Activated CD4-positive, alpha-beta T cell treated with anti-CD3 and anti-CD28 coated beads, Interleukin-2, amount 10 ng/mL, durations not matched to agents 24 days and 14 days (primary cell): ENCODE results near the gene MRPL36. TPM values are rescaled to one million over a fixed set of nuclear protein-coding genes. Genes with fewer than 3 reads are reported as not detected.

ENCODE experiments used
- DNase-seq: peaks from one replicate; pipeline ENCODE4 v3.0.0; 2022
- H3K27ac Mint-ChIP-seq: one replicate; pipeline ENCODE4 v1.8.0; 2022; ENCODE audit warnings: mild to moderate bottlenecking, mixed read lengths
- H3K27me3 Mint-ChIP-seq: one replicate; pipeline ENCODE4 v1.8.0; 2022; ENCODE audit warnings: mixed read lengths
- H3K36me3 Mint-ChIP-seq: one replicate; pipeline ENCODE4 v1.8.0; 2022; ENCODE audit warnings: low read depth, mild to moderate bottlenecking, mixed read lengths
- H3K4me1 Mint-ChIP-seq: one replicate; pipeline ENCODE4 v1.8.0; 2021; ENCODE audit warnings: mixed read lengths
- H3K4me3 Mint-ChIP-seq: one replicate; pipeline ENCODE4 v1.8.0; 2022; ENCODE audit warnings: mild to moderate bottlenecking, moderate library complexity, mixed read lengths
- H3K9me3 Mint-ChIP-seq: one replicate; pipeline ENCODE4 v1.8.0; 2021; ENCODE audit warnings: mixed read lengths
- intact Hi-C: fragments of 100-400 bp; cut with micrococcal nuclease; formaldehyde crosslinking; loops from one replicate; pipeline ENCODE4 v1.15.1; 2023
- total RNA-seq: library from RNA; stranded (reverse); gene quantifications from 2 replicates; pipeline ENCODE4 v1.2.3, GENCODE V29; 2022

MRPL36 gene
- total RNA-seq, 1 donor from 2014 or later: 107 TPM

DNA sequence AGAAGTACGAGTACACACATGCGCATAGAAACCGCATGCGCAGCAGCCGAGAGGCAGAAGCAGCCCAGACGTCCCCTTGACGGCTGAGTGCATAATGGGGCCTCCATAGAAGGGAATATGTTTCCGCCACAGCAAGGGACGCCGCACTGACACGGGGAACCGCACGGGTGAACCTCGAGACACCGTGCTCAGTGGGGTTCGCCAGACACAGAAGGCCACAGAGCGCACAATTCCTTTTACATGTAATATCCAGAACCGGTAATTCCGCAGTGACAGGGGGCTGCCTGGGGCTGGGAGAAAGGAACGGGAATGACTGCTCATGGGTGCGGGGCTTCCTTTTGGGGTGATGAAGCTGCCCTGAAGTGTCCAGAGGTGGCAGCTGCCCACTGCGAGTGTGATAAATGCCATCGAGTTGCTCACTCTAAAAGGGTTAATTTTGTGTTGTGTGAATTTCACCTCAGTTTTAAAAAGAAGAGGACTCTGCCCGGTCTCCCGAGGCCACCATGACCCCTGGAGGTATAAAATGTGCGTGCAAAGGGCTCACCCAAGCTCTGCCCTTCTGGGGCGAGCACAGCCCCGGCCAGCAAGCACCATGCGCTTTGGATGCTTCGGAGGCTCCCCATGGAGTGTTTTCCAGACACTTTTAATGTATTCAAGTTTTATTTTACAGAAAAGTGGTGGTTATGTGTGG is 29.7 kb downstream of the MRPL36 start:
- H3K4me1 Mint-ChIP-seq: peaks cover 4% of the 10 kb centered on the region
- no peaks in the 10 kb centered on the region for H3K9me3 Mint-ChIP-seq
- no peak overlapping the region for H3K27ac Mint-ChIP-seq
- intact Hi-C loops: loop anchor here (10.0 kb wide), 1 partner anchor 95 kb away; no protein-coding TSS in a partner anchor
- H3K36me3 Mint-ChIP-seq: no peaks in the 10 kb centered on the region
- H3K4me3 Mint-ChIP-seq: no peak overlapping the region
- H3K27me3 Mint-ChIP-seq: peaks cover 12% of the 10 kb centered on the region
- DNase-seq: no peak

DNA sequence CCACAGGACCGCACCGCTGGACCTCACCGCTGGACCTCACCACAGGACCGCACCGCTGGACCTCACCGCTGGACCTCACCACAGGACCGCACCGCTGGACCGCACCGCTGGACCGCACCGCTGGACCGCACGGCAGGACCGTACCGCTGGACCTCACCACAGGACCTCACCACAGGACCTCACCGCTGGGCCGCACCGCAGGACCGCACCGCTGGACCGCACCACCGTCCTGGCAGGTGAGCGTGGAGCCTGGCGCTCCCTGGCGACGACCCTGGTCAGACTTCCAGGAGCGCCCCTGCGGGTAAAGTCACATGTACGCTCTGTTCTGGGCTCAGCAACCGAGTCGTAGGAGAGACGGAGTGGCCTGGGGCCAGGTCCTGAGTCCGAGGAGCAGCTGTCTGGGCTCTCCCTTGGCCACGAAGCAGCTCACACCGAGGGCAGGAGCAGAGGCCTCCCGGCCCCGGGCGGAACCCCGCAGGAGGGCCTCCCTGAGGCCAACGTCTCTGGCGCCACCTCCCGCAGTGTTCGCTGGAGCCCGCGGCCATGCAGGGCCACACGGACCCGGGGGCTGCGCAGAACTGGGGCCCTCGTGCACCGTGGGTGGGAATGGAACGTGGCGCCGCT is 30.5 kb downstream of the MRPL36 start:
- Mint-ChIP-seq H3K4me1 (peaks cover 4% of the 10 kb centered on the region), H3K36me3 (no peaks in the 10 kb centered on the region), H3K4me3 (no peak overlapping the region), H3K27ac (no peak overlapping the region), H3K27me3 (peaks cover 12% of the 10 kb centered on the region), H3K9me3 (no peaks in the 10 kb centered on the region)
- DNase-seq: no peak
- intact Hi-C loops: loop anchor here (10.0 kb wide), 1 partner anchor 96 kb away; no protein-coding TSS in a partner anchor

DNA sequence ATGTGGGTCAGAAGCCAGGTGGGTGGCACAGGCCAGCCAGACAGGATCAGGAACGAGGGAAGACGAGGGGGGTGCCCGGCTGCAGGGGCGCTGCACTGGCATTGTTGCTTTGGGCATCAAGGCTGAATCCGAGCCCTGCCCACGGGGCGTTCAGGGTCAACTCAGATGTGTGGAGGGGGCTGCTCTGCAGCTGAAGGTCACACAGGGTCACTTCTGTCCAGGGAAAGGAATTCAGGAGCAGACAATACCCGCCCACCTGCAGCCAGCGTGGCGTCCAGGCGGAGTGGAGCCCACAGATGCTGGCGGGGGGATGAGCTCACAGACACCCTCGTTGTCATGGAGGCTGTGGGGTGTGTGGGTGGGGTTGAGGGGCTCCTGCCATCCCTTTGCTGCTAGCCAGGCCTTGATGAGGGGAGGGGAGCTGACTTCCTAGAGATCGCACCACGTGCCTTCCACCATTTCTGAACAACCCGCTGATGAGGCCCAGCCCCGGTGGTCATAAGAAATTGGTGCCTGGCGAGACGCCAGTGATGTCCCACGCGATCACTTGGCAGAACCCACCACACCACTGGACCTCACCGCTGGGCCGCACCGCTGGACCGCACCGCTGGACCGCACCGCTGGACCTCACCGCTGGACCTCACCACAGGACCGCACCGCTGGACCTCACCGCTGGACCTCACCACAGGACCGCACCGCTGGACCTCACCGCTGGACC is 31.2 kb downstream of the MRPL36 start:
- Mint-ChIP-seq H3K4me3 (no peak overlapping the region), H3K36me3 (no peaks in the 10 kb centered on the region), H3K9me3 (no peaks in the 10 kb centered on the region), H3K27me3 (peaks cover 12% of the 10 kb centered on the region), H3K27ac (no peak overlapping the region), H3K4me1 (peaks cover 4% of the 10 kb centered on the region)
- no peak for DNase-seq
- intact Hi-C loops: loop anchor here (10.0 kb wide), 1 partner anchor 96 kb away; no protein-coding TSS in a partner anchor

DNA sequence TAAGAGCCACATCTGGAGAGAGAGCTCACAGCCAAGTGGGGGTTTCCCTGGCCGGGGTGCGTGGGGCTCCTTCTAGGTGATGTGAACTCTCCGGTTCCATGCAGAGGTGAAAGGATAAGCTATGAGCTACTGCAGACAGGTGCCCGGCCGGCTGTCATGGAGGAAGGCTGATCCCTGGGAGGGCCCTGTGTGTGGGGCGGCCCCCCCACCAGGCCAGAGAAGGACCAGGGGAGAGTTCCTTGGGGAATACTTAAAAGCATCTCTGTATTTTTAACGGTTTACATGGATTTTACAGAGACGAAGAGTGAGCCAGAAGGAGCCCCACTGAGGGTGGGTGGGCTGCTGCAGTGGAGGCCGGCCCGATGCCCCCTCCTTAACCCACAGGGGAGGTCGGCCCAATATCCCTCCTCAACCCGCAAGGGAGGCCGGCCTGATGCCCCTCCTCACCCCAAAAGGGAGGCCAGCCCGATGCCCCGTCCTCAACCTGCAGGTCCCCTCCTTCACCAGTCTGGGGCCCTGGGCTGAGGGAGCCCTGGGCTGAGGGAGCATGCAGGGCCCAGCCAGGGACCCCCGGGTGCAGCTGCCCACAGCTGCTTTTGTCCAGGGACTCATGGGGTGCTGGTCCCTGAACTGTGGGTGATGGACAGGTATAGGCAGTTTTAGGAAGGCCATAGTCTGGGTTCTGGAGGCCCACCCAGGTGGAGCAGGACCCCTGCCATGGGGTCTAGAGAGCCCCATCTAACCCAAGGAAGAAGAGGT is 31.9 kb downstream of the MRPL36 start:
- DNase-seq: no peak
- intact Hi-C loops: loop anchor here (10.0 kb wide), 1 partner anchor 97 kb away; no protein-coding TSS in a partner anchor
- H3K36me3 Mint-ChIP-seq: no peaks in the 10 kb centered on the region
- H3K4me3 Mint-ChIP-seq: no peak overlapping the region
- H3K27me3 Mint-ChIP-seq: peaks cover 10% of the 10 kb centered on the region
- H3K27ac Mint-ChIP-seq: no peak overlapping the region
- no peaks in the 10 kb centered on the region for H3K9me3 Mint-ChIP-seq
- H3K4me1 Mint-ChIP-seq: peaks cover 3% of the 10 kb centered on the region

DNA sequence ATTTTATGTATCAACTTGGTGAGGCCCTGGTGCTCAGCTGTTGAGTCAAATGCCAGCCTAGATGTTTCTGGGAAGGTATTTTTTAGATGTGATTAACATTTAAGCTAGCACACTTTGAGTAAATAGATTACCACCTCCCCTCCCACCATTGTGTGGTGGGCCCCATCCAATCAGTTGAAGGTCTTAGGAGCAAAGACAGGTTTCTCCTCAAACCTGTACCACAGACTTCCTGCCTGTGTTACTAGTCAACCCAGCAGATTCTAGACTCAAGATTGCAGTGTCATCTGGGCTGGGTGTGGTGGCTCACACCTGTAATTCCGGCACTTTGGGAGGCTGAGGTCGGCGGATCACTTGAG is 33.8 kb downstream of the MRPL36 start:
- H3K27ac Mint-ChIP-seq: no peak overlapping the region
- no peaks in the 10 kb centered on the region for H3K36me3 Mint-ChIP-seq
- no peak overlapping the region for H3K4me3 Mint-ChIP-seq
- DNase-seq: no peak
- H3K27me3 Mint-ChIP-seq: peaks cover 6% of the 10 kb centered on the region
- H3K4me1 Mint-ChIP-seq: no peaks in the 10 kb centered on the region
- intact Hi-C loops: loop anchor here (10.0 kb wide), 1 partner anchor 99 kb away; no protein-coding TSS in a partner anchor
- no peaks in the 10 kb centered on the region for H3K9me3 Mint-ChIP-seq

DNA sequence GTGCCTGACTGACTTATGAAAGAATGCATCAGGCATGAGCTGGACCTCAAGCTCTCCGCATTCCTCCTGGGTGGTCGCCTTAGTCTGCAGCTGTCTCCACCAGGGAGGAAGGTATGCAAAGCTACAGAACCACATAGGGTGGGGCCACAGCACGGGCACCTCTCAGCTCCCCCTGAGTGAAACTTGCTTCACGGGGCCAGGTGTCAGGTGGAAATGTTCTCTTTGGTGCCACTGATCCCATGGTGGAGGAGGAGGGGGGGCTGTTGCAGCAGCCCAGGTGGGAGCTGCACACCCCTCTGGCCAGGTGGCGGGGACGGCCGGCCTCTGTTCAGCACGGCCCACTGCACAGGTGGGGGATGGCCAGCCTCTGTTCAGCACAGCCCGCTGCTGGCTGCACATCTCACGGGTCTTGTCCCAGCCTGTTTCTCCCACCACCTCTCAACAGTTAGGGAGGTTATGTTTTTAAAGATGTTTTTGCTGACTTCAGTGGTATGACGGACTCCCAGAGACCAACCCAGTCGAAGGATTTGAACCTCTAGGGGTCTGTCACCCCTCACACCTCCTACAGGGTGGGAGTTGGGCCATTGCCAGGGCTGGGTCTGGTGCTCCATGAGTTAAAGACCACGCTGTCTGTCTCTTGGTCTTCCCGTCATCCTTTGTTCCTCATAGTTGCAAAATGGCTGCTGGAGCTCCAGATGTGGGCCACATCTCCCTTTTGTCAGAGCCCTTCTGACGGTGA is 34.3 kb downstream of the MRPL36 start:
- Mint-ChIP-seq H3K9me3 (no peaks in the 10 kb centered on the region), H3K4me1 (no peaks in the 10 kb centered on the region), H3K27ac (no peak overlapping the region), H3K27me3 (peaks cover 4% of the 10 kb centered on the region), H3K4me3 (no peak overlapping the region), H3K36me3 (no peaks in the 10 kb centered on the region)
- DNase-seq: no peak
- intact Hi-C loops: loop anchor here (10.0 kb wide), 1 partner anchor 99 kb away; no protein-coding TSS in a partner anchor

DNA sequence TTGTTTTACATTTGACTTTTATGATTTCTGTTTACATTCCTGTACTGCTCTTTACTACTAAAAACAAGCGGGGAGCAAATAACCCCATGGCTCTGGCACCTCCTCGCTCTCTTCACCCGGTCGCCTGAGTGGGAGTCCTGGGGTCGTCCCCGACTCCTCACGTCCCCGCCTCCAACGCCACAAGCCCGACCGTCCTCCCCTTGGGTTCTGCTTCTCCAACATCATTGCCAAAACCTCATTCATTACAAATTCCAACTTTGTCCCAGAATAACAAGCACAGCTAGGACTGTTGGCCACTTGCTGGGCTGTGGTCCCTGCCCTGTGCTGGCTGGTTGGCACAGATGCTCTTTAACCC is 35.1 kb downstream of the MRPL36 start:
- Mint-ChIP-seq H3K9me3 (no peaks in the 10 kb centered on the region), H3K4me1 (no peaks in the 10 kb centered on the region), H3K27ac (no peak overlapping the region), H3K27me3 (peaks cover 4% of the 10 kb centered on the region), H3K4me3 (no peak overlapping the region), H3K36me3 (no peaks in the 10 kb centered on the region)
- intact Hi-C loops: loop anchor here (5.0 to 10.0 kb wide), 2 partner anchors 38 to 100 kb away; partner anchors contain the start of gene NDUFS6
- no peak for DNase-seq

DNA sequence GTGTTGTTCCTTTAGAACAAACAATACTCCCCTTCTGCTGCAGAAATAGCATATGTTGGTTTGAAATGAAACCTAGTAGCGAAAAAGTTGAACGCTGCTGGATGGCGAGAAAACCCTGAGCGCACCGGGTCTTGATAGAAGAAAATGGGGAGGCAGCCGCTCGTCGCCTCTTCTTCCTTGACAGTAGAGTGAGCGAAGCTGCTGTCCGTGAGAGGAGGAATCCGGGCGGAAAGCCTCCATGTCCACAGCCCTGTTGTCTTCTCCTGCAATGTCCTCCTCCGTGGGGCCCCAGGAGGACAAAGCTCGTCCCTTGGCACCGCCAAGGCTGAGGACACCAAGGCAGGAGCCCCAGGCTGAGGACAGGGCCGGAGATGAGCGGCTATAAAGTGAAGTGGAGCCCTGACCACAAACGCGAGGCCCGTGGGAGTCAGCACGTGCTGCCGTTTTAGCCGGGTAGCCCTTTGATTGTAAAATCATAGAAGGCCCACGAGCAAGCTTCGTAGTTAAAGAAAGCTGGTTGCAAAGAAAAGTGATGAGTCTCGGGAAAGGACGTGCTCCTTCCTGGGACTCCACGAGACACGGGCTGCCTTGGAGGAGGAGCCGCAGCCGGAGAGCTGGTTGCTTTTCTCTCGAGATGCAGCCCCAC is 35.6 kb downstream of the MRPL36 start:
- H3K27ac Mint-ChIP-seq: no peak overlapping the region
- H3K4me1 Mint-ChIP-seq: no peaks in the 10 kb centered on the region
- peaks cover 4% of the 10 kb centered on the region for H3K27me3 Mint-ChIP-seq
- no peak for DNase-seq
- no peaks in the 10 kb centered on the region for H3K9me3 Mint-ChIP-seq
- no peaks in the 10 kb centered on the region for H3K36me3 Mint-ChIP-seq
- intact Hi-C loops: loop anchor here (1.0 to 10.0 kb wide), 4 partner anchors 38 to 275 kb away; partner anchors contain the start of gene NDUFS6
- no peak overlapping the region for H3K4me3 Mint-ChIP-seq

DNA sequence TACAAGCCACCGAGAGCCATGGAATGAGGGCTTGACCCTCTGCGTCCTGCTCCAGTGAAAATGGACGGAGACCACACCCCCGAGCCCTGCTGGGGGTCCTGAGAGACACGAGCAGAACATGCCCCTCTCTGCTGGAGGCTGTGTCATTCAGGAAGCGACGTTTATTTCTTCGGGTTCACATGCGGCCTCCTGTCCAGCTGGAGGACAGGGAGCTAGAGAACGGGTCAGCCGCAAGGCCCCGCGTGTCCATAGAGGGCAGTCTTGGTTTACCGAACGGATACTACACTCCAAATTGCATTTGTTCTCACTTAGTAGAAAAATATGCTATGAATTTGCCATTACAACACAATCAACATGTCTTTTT is 36.1 kb downstream of the MRPL36 start:
- H3K9me3 Mint-ChIP-seq: peaks cover 2% of the 10 kb centered on the region
- H3K27ac Mint-ChIP-seq: no peak overlapping the region
- no peak overlapping the region for H3K4me3 Mint-ChIP-seq
- H3K27me3 Mint-ChIP-seq: peaks cover 6% of the 10 kb centered on the region
- no peaks in the 10 kb centered on the region for H3K36me3 Mint-ChIP-seq
- intact Hi-C loops: loop anchor here (1.0 to 10.0 kb wide), 4 partner anchors 39 to 276 kb away; partner anchors contain the start of gene NDUFS6
- H3K4me1 Mint-ChIP-seq: no peaks in the 10 kb centered on the region
- peak; percentile 82 for DNase-seq

DNA sequence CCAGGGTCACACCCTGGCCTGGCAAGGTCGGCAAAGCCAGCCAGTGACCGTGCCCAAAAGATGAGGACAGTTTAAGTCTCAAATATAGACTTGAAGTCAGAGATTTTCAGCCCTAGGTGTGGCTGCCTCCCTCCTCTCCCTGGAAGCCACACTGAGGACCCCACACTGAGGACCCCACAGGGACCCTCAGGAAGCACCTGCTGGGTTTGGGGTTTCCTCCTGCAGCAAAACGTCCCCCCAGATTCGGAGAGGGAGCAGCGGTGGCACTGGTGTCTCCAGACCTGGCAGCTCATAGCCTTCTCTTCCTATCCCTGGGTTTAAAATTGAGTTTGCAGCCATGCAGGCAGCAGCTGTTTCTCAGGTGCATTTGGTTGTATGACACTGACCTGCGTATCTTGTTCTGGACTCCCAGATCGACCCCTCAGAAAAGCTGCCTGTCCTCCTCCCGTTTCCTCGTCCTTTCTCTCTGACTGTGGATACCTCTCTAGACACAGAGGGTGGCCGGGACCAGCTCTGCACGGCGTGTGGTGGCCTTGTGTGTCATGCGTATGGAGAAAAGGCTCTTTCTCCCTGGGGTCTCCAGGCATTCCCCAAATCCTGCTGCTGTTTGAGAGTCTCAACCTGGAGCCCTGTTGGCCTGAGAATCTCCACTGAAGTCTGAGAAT is 36.6 kb downstream of the MRPL36 start:
- Mint-ChIP-seq H3K27ac (no peak overlapping the region), H3K27me3 (peaks cover 7% of the 10 kb centered on the region), H3K9me3 (peaks cover 6% of the 10 kb centered on the region), H3K4me3 (no peak overlapping the region), H3K4me1 (no peaks in the 10 kb centered on the region), H3K36me3 (no peaks in the 10 kb centered on the region)
- intact Hi-C loops: loop anchor here (1.0 to 10.0 kb wide), 4 partner anchors 39 to 276 kb away; partner anchors contain the start of gene NDUFS6
- no peak for DNase-seq

DNA sequence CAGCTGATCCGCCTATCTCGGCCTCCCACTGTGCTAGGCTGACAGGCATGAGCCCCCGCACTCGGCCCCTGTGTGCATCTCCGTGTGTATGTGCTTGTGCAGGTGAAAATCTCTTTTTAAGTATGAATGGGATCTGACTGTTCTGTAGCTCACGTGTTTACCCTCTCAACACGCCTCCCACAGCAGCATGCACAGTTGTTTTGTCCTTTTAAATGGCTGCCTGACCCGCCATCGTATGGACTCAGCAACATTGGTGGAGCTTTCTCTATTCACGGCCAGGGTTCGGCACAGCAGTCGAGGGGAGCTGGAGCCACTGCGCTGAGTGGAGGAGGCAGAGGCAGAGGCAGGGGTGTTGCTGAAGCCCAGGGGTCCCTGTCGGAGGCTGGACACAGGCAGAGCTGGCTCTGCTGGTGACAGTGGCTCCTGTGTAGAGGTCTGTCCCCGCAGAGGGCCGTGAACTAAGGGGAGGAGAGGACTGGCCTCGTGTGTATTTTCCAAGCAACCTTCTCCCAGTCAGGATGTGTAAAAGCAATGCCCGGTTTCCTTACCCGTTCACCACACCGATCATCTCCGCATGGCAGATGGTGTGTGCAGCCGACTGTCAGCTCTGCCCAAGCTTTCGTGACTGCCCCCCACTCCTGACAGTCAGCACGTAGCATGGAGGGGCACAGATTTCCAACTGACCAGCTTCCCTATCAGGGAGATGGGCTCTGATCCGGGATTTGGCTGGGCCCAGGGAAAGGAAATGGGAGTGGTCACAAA is 37.3 kb downstream of the MRPL36 start:
- peaks cover 7% of the 10 kb centered on the region for H3K27me3 Mint-ChIP-seq
- no peak overlapping the region for H3K4me3 Mint-ChIP-seq
- no peak for DNase-seq
- H3K27ac Mint-ChIP-seq: no peak overlapping the region
- intact Hi-C loops: loop anchor here (5.0 to 10.0 kb wide), 2 partner anchors 40 to 102 kb away; partner anchors contain the start of gene NDUFS6
- no peaks in the 10 kb centered on the region for H3K4me1 Mint-ChIP-seq
- H3K36me3 Mint-ChIP-seq: no peaks in the 10 kb centered on the region
- H3K9me3 Mint-ChIP-seq: peaks cover 6% of the 10 kb centered on the region

DNA sequence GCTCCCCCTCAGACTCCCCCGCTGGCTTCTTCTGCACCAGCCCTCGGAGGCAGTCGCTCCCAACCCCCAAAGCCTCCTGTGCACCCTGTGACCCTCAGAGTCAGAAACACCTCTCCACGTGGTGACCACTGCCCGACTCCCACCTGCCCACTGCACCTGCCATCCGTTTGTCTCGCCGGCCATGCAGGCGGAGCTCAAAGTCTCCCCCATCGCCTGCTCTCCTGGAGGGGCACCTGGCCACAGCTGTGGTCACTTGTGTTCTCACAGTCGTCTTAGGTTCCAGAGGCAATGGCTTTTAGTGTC is 38.2 kb downstream of the MRPL36 start:
- H3K4me3 Mint-ChIP-seq: no peak overlapping the region
- H3K27ac Mint-ChIP-seq: no peak overlapping the region
- intact Hi-C loops: loop anchor here (5.0 to 10.0 kb wide), 2 partner anchors 41 to 103 kb away; partner anchors contain the start of gene NDUFS6
- no peaks in the 10 kb centered on the region for H3K36me3 Mint-ChIP-seq
- peaks cover 6% of the 10 kb centered on the region for H3K9me3 Mint-ChIP-seq
- H3K27me3 Mint-ChIP-seq: peaks cover 7% of the 10 kb centered on the region
- DNase-seq: no peak
- H3K4me1 Mint-ChIP-seq: no peaks in the 10 kb centered on the region
